Eye (tissue), 1 donor: ENCODE results near the gene GPR132.
"Not testable (repeated sequence)": the region's sequence is repeated elsewhere in the genome, so short reads cannot be mapped to it uniquely, and the experiment has no call there.

Experiments used
- DNase-seq: peaks from one replicate; pipeline ENCODE4 v3.0.0-alpha.2; 2015

Gene GPR132, protein sequence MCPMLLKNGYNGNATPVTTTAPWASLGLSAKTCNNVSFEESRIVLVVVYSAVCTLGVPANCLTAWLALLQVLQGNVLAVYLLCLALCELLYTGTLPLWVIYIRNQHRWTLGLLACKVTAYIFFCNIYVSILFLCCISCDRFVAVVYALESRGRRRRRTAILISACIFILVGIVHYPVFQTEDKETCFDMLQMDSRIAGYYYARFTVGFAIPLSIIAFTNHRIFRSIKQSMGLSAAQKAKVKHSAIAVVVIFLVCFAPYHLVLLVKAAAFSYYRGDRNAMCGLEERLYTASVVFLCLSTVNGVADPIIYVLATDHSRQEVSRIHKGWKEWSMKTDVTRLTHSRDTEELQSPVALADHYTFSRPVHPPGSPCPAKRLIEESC

DNA sequence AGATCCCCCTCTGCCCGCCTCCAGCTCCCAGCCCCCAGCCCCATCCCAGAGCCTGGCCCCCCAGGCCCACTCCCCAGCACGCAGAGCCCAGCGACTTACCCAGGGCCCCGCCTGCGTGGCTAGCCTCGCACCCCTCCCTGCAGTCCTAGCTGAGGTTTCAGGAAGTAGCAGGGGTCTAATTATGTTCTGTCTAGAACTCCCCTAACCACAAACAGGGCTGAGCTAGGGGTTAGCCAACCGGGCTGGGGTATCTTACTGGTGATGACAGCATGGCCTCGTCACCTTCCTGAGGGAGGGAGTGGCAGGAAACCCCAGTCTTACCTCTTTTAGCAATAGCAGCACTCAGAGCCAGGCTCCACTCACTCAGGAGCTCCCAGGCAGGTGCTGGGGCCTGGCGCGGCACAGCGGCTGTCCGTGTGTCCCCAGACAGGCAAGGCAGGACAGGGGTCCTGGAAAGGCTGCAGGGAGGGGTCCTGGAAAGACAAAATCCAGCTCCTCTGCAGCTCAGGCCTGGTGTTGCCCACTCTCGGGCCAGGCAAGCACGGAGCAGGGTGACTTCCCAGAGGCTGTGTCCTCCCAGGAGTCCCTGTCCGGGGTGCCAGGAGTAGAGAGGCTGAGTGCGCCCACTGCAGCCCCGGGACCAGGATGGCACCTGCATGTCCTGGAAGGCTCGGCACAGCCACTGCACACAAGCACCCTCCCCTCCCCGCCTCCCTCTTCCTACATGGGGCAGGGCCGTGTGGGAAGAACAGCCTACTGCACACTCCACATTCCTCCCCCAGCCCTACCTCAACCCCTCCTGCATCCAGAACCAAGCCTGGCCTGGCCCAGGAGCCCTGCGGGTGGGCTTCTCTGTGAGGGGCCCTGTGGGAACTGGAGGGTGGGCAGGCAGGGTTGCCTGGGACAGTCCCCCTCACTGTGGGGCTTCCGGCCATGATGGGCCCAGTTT is at the start of gene GPR132:
Gene GPR132, minus strand, starts transcription at position 151 of the 949 bp plus-strand sequence. CDS start 10,010 bp downstream, outside the sequence.
- DNase-seq, result no peak

DNA sequence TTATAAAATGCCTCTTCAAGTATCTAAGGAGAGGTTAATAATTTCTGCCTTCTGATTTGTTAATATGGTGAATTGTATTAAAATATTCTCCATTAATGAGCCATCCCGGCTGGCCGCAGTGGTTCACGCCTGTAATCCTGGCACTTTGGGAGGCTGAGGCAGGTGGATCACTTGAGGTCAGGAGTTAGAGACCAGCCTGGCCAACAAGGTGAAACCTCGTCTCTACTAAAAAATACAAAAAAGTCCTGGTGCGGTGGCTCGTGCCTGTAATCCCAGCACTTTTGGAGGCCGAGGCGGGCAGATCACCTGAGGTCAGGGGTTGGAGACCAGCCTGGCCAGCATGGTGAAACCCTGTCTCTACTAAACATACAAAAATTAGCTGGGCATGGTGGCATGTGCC is 44.0 kb upstream of the GPR132 start:
- DNase-seq, result not testable (repeated sequence)

- DNase-seq, result no peak
Observed at GRCh38 chr14:105108516-105108864, 43.3 kb upstream of the GPR132 start.

GRCh38 chr14:105107781-105108515 is 42.7 kb upstream of the GPR132 start:
- DNase-seq, result no peak

GRCh38 chr14:105107351-105107750 is 42.1 kb upstream of the GPR132 start:
- DNase-seq, result no peak

- no peak for DNase-seq
Observed at GRCh38 chr14:105105158-105105557, 39.9 kb upstream of the GPR132 start.

GRCh38 chr14:105102893-105103292 is 37.7 kb upstream of the GPR132 start:
- DNase-seq, result no peak

DNA sequence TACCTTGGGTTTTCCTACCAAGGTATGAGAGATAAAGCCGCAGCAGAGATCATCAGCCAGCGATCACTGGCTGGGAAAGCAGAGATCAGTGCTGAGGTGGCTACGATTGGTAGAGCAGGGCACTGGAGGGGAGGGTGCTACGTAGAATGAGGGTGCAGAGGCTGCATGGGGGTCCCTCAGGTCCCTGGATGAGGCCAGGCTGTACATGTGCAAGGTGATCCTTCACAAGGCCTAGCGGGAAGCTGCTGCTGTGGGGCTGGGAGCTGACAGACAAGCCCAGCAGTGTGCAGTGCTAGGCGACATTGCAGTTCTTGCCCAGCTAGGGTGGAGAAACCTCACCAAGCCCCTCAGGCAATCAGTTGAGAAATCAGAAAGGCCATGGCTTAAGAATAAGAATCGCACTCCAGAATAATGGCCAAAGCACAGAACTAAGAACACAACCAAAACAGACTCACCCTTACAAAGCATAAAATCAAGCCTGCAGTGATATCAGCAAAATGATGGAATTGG is 37.2 kb upstream of the GPR132 start:
- DNase-seq, result no peak

GRCh38 chr14:105100910-105101309 is 35.7 kb upstream of the GPR132 start:
- DNase-seq, result no peak

- no peak for DNase-seq
Observed at GRCh38 chr14:105099778-105100177, 34.5 kb upstream of the GPR132 start.

DNA sequence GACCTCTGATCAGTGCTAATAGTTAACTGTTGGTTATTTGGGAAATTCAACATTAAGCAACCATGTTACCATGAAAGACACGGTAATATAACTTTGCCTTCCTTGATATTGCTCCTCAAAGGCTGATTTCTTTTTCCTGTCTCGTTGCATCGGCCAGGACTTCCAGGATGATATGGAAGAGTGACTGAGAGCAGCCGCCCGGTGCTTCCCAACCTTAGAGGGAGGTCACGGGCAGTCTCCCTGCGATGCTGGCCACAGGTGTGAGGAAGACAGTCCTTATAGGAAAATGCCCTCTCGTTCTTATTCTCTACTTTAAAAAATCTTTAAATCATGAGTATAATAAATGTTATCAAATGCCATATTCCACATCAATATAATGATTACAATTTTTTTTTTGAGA is 33.1 kb upstream of the GPR132 start:
- DNase-seq, result no peak

GRCh38 chr14:105097794-105098127 is 32.5 kb upstream of the GPR132 start:
- DNase-seq, result no peak

DNA sequence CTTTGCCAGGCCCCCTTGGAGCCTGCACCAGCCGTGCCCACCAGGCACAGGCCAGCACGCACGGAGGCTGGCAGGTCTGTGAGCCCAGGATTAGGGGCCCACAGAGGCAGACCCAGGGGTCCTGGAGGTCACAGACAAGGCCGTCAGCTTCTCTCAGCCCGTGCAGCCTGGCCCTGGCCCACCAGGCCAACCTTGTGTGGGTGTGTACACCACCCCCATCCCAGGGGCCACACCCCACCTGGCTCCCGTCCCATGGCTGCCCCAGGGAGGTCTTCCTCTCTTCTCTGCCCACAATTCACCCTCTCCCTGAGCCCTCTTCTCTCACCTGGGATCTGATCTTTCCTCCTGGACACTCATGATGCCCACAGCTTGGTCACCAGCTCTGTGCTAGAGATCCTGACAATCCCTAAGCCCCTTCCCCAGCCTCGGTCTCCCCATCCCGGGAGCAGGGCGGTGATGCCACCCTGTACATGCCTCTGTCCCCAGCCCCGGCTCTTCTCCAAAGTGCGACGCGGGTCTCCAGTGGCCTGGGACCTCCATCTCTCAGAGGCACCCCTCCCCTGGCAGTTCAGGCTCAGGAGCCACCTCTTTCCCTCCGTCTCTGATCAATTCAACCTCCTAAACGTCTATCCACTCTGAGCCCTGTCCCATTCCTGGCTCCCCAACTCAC is 31.1 kb upstream of the GPR132 start:
- DNase-seq, result no peak

DNA sequence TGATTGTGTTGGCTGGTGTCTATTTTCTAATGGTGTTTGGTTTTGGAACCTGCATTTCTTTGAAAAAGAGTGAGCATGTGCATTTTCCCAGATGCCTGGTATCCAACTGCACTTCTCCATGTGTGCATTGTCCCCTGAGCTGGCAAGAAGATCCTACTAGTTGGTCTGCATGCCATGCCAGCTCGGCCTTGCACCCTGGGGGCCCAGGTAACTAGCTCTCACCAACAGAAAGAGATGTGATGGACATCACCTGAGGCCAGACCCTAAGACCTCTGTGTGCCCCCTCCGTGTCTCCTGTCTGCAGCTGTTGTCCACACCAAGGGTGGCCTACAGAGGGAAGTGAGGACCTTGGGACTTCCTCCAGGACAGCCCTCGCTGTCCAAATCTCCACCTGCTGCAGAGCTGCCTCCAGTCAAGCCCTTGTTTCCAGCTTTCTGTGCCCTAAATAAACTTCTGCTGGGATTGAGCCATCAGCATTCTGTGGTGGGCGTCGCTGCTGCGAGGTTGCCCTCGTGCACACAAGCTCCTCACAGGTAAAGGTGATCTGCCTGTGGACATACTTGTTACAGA is 30.1 kb upstream of the GPR132 start:
- DNase-seq, result no peak

DNA sequence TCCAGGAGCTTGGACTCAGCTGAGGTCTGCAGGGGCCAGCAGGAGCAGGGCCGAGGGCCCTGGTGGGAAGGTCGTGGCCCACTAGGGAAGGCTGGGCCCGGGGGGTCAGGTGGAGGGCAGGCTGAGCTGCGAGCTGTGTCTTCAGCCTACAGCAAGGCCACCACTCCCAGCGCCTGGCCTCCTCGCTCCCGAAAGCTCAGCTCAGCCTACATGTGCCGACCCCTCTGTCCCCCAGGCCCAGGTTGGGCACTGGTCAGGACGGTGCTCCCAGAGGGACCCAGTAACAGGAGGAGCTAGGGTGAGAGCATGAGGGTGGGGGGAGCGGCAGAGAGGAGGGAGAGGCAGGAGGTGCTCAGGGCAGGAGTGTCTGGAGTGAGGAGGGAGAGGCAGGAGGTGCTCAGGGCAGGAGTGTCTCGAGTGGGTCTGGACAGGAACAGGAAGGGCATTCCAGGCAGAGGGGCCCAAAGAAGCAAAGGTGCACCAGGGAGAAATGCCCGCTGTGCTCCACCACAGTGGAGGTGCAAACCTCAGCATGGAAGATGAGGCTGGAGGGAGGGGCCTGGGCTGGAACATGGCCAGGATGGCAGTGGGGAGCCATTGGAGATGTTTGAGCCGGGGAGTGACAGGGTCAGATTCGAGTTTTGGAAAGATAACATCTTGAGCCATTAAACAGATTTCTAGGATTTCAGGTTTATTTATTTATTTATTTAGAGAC is 29.1 kb upstream of the GPR132 start:
- no peak for DNase-seq

GRCh38 chr14:105093431-105094192 is 28.4 kb upstream of the GPR132 start:
- DNase-seq, result peak; percentile 89

GRCh38 chr14:105093038-105093430 is 27.8 kb upstream of the GPR132 start:
- peak; percentile 80 for DNase-seq

GRCh38 chr14:105092171-105093037 is 27.2 kb upstream of the GPR132 start:
- peak; percentile 49 for DNase-seq

DNA sequence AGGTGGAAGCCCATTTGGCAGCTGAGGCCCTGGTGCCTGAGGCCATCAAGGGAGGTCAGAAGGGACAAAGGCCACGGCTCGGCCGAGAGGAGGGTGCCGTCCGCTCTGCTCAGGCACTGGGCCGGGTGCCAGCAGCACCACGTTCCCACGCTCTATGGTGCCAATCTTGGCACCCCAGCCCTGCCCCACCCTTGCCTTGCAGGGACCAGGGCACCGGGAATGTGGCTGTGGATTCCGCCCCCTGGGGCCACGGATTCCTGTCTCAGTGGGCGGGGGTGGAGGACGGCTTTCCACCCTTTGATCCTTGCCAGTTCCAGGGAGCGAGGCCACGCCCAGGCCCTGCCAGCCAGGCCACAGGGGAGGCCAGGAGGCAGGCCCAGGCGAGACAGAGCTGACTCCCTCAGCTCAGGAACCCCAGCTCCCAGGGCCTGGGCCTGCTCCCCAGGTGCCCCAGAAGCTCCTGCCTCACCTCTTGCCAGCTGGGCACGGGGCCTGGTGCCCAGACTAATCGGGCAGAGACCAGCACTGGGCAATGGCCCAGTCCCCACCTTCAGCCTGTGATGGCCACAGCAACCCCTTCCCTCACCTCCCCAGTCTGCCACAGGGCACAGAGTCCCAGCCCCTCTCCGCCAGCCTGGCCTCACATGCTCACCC is 26.4 kb upstream of the GPR132 start:
- no peak for DNase-seq
